ENCODE results near the gene GALNT9. TPM values are rescaled to one million over a fixed set of nuclear protein-coding genes. Genes with fewer than 3 reads are reported as not detected.

Gene GALNT9
- total RNA-seq, 4 donors from 2014 or later, result 0.17 to 0.58 (median 0.46) TPM

- peaks cover 0 to 82% (median 28%) of the 10 kb centered on the region in 4 donors for H3K27me3 ChIP-seq
- H3K4me3 ChIP-seq, result no peak overlapping the region
- intact Hi-C loops (cut with DNase I), result no loop called here
- DNase-seq (ENCODE audit: extremely low spot score), result no peak
- no peaks in the 10 kb centered on the region for H3K36me3 ChIP-seq
- H3K27ac ChIP-seq (replicated peaks in 1 of 4), result no peak overlapping the region
- 75% methylated on average over 17 of the region's 28 CpGs for WGBS
- TF ChIP-seq EP300 (IDR thresholded peaks at IDR 0.05) (no peak), POLR2AphosphoS5 (IDR thresholded peaks at IDR 0.05) (no peak), POLR2A (IDR thresholded peaks at IDR 0.05; ENCODE audit: low read depth) (no peak)
- no peaks in the 10 kb centered on the region for H3K4me1 ChIP-seq
- H3K9me3 ChIP-seq, result peaks cover 0 to 13% (median 9%) of the 10 kb centered on the region in 4 donors
Observed at GRCh38 chr12:132374612-132375445, 45.4 kb upstream of the GALNT9 start.

- Histone ChIP-seq H3K36me3 (no peaks in the 10 kb centered on the region), H3K4me1 (no peaks in the 10 kb centered on the region), H3K27ac (replicated peaks in 1 of 4) (no peak overlapping the region), H3K27me3 (peaks cover 0 to 80% (median 24%) of the 10 kb centered on the region in 4 donors), H3K9me3 (peaks cover 0 to 13% (median 9%) of the 10 kb centered on the region in 4 donors), H3K4me3 (no peak overlapping the region)
- TF ChIP-seq POLR2A (IDR thresholded peaks at IDR 0.05; ENCODE audit: low read depth) (no peak), EP300 (IDR thresholded peaks at IDR 0.05) (no peak)
- DNase-seq (ENCODE audit: extremely low spot score), result no peak
- intact Hi-C loops (cut with DNase I), result no loop called here
- 33% methylated on average over 22 of the region's 28 CpGs for WGBS
Observed at GRCh38 chr12:132373901-132374611, 44.7 kb upstream of the GALNT9 start.

- Histone ChIP-seq H3K36me3 (no peaks in the 10 kb centered on the region), H3K4me1 (no peaks in the 10 kb centered on the region), H3K27ac (replicated peaks in 1 of 4) (no peak overlapping the region), H3K27me3 (peaks cover 0 to 68% (median 0%) of the 10 kb centered on the region in 4 donors), H3K4me3 (no peak overlapping the region), H3K9me3 (peaks cover 0 to 19% (median 13%) of the 10 kb centered on the region in 4 donors)
- intact Hi-C loops (cut with DNase I), result no loop called here
- TF ChIP-seq POLR2AphosphoS5 (IDR thresholded peaks at IDR 0.05), result no peak
- TF ChIP-seq POLR2A (IDR thresholded peaks at IDR 0.05; ENCODE audit: low read depth), result no peak
- no peak for TF ChIP-seq EP300 (IDR thresholded peaks at IDR 0.05)
- TF ChIP-seq CTCF (IDR thresholded peaks at IDR 0.05), result no peak
- 70% methylated on average over 17 of the region's 18 CpGs for WGBS
- DNase-seq (ENCODE audit: extremely low spot score), result no peak
Observed at GRCh38 chr12:132367852-132368251, 38.5 kb upstream of the GALNT9 start.

GRCh38 chr12:132367071-132367851 lies 37.9 kb upstream of the GALNT9 start:
- no peak for DNase-seq (ENCODE audit: extremely low spot score)
- no peaks in the 10 kb centered on the region for H3K36me3 ChIP-seq
- H3K9me3 ChIP-seq, result peaks cover 0 to 19% (median 13%) of the 10 kb centered on the region in 4 donors
- no peak overlapping the region for H3K27ac ChIP-seq (replicated peaks in 1 of 4)
- 72% methylated on average over 28 of the region's 31 CpGs for WGBS
- no peak overlapping the region for H3K4me3 ChIP-seq
- peaks cover 0 to 62% (median 0%) of the 10 kb centered on the region in 4 donors for H3K27me3 ChIP-seq
- intact Hi-C loops (cut with DNase I), result no loop called here
- TF ChIP-seq POLR2AphosphoS5 (IDR thresholded peaks at IDR 0.05) (no peak), EP300 (IDR thresholded peaks at IDR 0.05) (no peak), CTCF (IDR thresholded peaks at IDR 0.05) (no peak), POLR2A (IDR thresholded peaks at IDR 0.05; ENCODE audit: low read depth) (no peak)
- H3K4me1 ChIP-seq, result no peaks in the 10 kb centered on the region

DNA sequence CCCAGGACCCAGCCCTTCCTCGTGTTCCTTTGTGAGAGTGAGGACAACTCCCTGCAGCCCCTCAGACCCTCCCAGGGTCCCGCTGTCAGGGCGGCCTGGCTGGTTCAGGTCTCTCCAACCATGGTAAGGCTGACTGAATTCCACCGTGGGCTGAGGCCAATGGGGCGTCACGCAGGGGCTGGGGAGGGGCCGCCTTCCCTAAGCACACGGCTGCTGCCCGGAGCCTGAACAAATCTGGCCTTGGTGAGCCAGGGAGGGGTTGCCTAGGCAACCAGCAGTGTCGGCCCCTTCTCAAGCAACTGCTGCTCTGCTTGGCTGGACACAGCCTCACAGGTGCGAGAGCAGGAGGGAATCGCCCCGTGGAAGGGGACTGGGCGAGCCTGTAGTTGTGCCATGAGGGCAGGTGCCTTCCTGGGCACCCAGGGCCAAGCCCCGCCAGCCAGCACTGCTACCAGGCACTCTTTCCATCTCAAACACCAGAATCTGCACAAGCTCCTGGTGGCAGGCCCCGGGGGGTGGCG lies 37.0 kb upstream of the GALNT9 start:
- Histone ChIP-seq H3K4me3 (no peak overlapping the region), H3K9me3 (peaks cover 0 to 15% (median 7%) of the 10 kb centered on the region in 4 donors), H3K27ac (replicated peaks in 1 of 4) (no peak overlapping the region), H3K27me3 (peaks cover 0 to 53% (median 0%) of the 10 kb centered on the region in 4 donors), H3K4me1 (no peaks in the 10 kb centered on the region), H3K36me3 (no peaks in the 10 kb centered on the region)
- DNase-seq (ENCODE audit: extremely low spot score), result no peak
- intact Hi-C loops (cut with DNase I), result no loop called here
- 51% methylated on average over 6 of the region's 17 CpGs for WGBS
- TF ChIP-seq CTCF (IDR thresholded peaks at IDR 0.05), result no peak
- no peak for TF ChIP-seq EP300 (IDR thresholded peaks at IDR 0.05)
- TF ChIP-seq POLR2A (IDR thresholded peaks at IDR 0.05; ENCODE audit: low read depth), result no peak
- TF ChIP-seq POLR2AphosphoS5 (IDR thresholded peaks at IDR 0.05), result no peak
